GM12892 (cell line): ENCODE data around the gene PLA2G4C.
"Not testable (repeated sequence)": the region's sequence is repeated elsewhere in the genome, so short reads cannot be mapped to it uniquely, and the experiment has no call there.

Experiments used
- POLR2A ChIP-seq: IDR thresholded peaks from 2 replicates; pipeline ENCODE4 v1.6.1; 2011; ENCODE audit warnings: low read depth, low read length, control low read depth
- POLR2AphosphoS5 ChIP-seq: IDR thresholded peaks from 2 replicates; pipeline ENCODE4 v1.6.1; 2011; ENCODE audit warnings: low read depth, low read length, control low read depth
- TAF1 ChIP-seq: IDR thresholded peaks from 2 replicates; pipeline ENCODE4 v1.6.1; 2011; ENCODE audit warnings: low read depth, mild to moderate bottlenecking, control low read depth, low read length, borderline replicate concordance

- not testable (repeated sequence) for TF ChIP-seq POLR2A, POLR2AphosphoS5, TAF1
Observed at GRCh38 chr19:48088991-48089390, 21.6 kb downstream of the PLA2G4C start.
